Ishikawa (cell line): ENCODE measurements around the gene PRIMA1.

Experiments
- CEBPB ChIP-seq: IDR thresholded peaks from 2 replicates; pipeline ENCODE4 v1.6.1; 2012
- CREB1 ChIP-seq: IDR thresholded peaks from 2 replicates; pipeline ENCODE4 v1.6.1; 2012; ENCODE audit warnings: low read depth
- EGR1 ChIP-seq: IDR thresholded peaks from 2 replicates; pipeline ENCODE4 v1.6.1; 2012
- EP300 ChIP-seq: IDR thresholded peaks from 2 replicates; pipeline ENCODE4 v1.6.1; 2012; ENCODE audit warnings: borderline replicate concordance
- FOXM1 ChIP-seq: IDR thresholded peaks from 2 replicates; pipeline ENCODE4 v1.6.1; 2012; ENCODE audit warnings: low read depth, borderline replicate concordance
- NFIC ChIP-seq: IDR thresholded peaks from 2 replicates; pipeline ENCODE4 v1.6.1; 2012
- RAD21 ChIP-seq: IDR thresholded peaks from 2 replicates; pipeline ENCODE4 v1.6.1; 2012; ENCODE audit warnings: low read depth
- TAF1 ChIP-seq: IDR thresholded peaks from 2 replicates; pipeline ENCODE4 v1.6.1; 2012; ENCODE audit warnings: low read depth, mild to moderate bottlenecking
- TCF12 ChIP-seq: IDR thresholded peaks from 2 replicates; pipeline ENCODE4 v1.6.1; 2012; ENCODE audit warnings: low read depth
- TEAD4 ChIP-seq: IDR thresholded peaks from 2 replicates; pipeline ENCODE4 v1.6.1; 2012
- YY1 ChIP-seq: IDR thresholded peaks from 2 replicates; pipeline ENCODE4 v1.6.1; 2012; ENCODE audit warnings: low read depth
- ZBTB7A ChIP-seq: IDR thresholded peaks from 2 replicates; pipeline ENCODE4 v1.6.1; 2012; ENCODE audit warnings: low read depth
- TF ChIP-seq, protein P1 (sequence below): IDR thresholded peaks from 2 replicates; pipeline ENCODE4 v1.6.1; 2012; ENCODE audit warnings: low read depth, mild to moderate bottlenecking
- TF ChIP-seq, protein P2 (sequence below): IDR thresholded peaks from 2 replicates; pipeline ENCODE4 v1.6.1; 2012
- TF ChIP-seq, protein P3 (sequence below): IDR thresholded peaks from 2 replicates; pipeline ENCODE4 v1.6.1; 2012

The PRIMA1 gene

DNA sequence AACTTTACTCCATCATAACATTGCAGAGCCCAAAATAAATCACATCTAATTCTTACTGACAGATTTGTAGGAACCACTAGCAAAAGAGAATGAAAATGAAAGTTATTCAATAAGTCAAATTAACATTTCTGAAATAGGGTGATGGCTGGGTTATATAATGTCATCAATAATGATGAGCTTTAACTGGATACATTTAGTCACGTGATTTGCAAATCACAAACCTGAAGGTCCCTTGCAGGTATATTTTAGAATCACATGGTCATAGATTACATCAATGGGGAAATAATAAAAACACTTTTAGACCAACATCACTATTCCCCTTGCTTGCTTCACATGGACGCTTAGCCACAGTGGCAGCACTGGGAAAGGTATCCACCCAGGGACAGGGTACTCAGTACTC, 86.7 kb downstream of the PRIMA1 start:
- TF ChIP-seq, protein P1, sequence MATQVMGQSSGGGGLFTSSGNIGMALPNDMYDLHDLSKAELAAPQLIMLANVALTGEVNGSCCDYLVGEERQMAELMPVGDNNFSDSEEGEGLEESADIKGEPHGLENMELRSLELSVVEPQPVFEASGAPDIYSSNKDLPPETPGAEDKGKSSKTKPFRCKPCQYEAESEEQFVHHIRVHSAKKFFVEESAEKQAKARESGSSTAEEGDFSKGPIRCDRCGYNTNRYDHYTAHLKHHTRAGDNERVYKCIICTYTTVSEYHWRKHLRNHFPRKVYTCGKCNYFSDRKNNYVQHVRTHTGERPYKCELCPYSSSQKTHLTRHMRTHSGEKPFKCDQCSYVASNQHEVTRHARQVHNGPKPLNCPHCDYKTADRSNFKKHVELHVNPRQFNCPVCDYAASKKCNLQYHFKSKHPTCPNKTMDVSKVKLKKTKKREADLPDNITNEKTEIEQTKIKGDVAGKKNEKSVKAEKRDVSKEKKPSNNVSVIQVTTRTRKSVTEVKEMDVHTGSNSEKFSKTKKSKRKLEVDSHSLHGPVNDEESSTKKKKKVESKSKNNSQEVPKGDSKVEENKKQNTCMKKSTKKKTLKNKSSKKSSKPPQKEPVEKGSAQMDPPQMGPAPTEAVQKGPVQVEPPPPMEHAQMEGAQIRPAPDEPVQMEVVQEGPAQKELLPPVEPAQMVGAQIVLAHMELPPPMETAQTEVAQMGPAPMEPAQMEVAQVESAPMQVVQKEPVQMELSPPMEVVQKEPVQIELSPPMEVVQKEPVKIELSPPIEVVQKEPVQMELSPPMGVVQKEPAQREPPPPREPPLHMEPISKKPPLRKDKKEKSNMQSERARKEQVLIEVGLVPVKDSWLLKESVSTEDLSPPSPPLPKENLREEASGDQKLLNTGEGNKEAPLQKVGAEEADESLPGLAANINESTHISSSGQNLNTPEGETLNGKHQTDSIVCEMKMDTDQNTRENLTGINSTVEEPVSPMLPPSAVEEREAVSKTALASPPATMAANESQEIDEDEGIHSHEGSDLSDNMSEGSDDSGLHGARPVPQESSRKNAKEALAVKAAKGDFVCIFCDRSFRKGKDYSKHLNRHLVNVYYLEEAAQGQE: no peak
- TF ChIP-seq TAF1 (no peak), EGR1 (no peak), TCF12 (no peak), NFIC (no peak), EP300 (no peak), FOXM1 (no peak), ZBTB7A (no peak), YY1 (no peak), RAD21 (no peak), CREB1 (no peak), TEAD4 (no peak)
- TF ChIP-seq, protein P2, sequence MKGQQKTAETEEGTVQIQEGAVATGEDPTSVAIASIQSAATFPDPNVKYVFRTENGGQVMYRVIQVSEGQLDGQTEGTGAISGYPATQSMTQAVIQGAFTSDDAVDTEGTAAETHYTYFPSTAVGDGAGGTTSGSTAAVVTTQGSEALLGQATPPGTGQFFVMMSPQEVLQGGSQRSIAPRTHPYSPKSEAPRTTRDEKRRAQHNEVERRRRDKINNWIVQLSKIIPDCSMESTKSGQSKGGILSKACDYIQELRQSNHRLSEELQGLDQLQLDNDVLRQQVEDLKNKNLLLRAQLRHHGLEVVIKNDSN: no peak
- TF ChIP-seq, protein P3, sequence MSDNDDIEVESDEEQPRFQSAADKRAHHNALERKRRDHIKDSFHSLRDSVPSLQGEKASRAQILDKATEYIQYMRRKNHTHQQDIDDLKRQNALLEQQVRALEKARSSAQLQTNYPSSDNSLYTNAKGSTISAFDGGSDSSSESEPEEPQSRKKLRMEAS: no peak

DNA sequence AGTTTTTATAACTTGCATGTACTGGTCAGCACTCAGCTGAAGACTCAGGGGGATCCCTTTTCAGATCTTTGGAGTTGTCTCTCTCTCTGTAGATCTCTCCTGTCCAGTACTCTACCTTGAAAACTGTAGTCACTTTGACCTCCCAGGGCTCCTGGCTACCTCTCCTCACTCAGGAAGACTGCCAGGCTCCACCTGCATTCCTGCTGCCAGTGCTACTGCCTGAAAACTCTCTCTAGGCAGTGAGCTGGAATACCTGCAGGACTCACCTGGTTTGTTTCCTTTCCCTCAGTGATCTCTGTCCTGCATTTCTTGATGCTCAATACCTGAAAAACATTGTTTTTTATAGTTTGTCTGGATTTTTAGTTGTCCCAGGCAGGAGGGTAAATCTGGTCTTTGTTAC, 87.4 kb downstream of the PRIMA1 start:
- TF ChIP-seq YY1: no peak
- no peak for TF ChIP-seq TCF12
- TF ChIP-seq, protein P2: no peak
- TF ChIP-seq EP300: no peak
- TF ChIP-seq TEAD4: peak; percentile 60; the same call in 1 of the 2 replicates

DNA sequence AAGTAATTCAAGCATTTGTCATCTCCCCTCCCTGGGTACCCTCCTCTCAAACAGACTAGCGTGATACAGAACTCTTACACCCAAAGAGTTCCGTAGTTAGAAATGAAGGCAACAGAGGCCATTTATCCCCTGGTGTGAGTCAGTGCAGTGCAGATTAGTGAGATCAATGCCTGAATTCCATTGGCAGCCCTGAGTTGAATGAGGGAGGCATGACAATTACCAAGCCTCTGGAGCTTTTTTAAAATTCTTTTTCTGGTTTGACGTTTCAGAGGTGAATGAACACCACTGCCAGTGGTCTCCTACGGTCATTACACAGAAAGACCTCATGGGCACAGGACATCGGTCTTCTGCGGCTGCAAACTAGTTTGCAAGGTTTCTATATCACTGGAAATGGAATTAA, 94.4 kb downstream of the PRIMA1 start:
- TF ChIP-seq, protein P1: no peak
- TF ChIP-seq CEBPB (no peak), TCF12 (no peak), FOXM1 (no peak), EGR1 (no peak), YY1 (no peak), CREB1 (no peak)
- TF ChIP-seq, protein P2: no peak

DNA sequence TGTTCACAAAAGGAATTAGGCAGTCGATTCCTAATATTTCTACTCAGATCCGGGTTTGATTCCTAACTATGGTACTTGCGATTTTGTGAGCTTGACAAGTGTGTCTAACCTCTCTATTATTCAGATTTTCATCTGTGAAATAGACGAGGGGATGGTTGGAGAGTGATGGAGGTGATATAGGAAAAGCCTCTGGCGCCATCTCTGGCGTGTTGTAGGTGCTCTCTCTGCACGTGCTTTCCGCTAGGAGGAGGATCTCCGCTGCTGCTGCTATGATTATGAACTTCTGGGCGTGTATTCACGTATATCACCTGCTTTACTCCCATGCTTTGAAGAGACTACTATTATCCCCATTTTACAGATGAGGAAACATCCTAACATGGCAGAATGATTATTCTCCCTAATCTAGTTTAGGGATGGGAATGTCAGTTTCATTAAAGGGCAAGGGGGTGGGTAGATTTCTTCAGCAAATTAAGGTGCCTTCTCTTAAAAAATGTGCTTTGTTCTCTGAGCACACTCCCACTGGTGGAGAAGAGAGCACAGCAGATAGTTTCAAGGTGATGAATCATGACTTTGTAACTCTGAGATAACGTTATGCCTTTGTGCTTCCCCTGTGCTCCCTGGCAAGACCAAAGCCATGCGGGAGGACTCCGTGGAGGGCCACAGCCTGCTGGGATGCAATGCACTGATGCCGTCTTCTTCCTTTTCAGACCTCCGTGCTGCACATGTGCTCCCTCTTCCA, 97.1 kb downstream of the PRIMA1 start:
- TF ChIP-seq FOXM1 (no peak), NFIC (no peak), EGR1 (no peak), CREB1 (no peak), CEBPB (no peak), TEAD4 (no peak), TAF1 (no peak), YY1 (no peak), ZBTB7A (no peak), RAD21 (no peak), TCF12 (no peak)
- TF ChIP-seq, protein P3: no peak
- TF ChIP-seq, protein P2: no peak
- TF ChIP-seq, protein P1: no peak
